Right lobe of liver (tissue), 4 donors: ENCODE data around the gene MCFD2.

ENCODE experiments used
- CTCF ChIP-seq, 4 donors: fragments of 200-600 bp in 3 of 4; fragments of 450-650 bp in 1 of 4; IDR thresholded peaks; one replicate each; pipeline versions ENCODE4 v1.5.1 to v1.8.0; 2016 to 2022; ENCODE audit warnings: antibody characterized with exemption in 4 of 4, mild to moderate bottlenecking in 2 of 4
- POLR2A ChIP-seq: fragments of 450-650 bp; IDR thresholded peaks from one replicate; pipeline ENCODE4 v1.6.1; 2017; ENCODE audit warnings: antibody characterized with exemption, mild to moderate bottlenecking
- donor health status: DM: no; HTN: no; CAD: no.
- donor health status: DM: no; HTN: no; CAD: no.
- donor health status: DM: no; HTN: yes; CAD: no.

- TF ChIP-seq CTCF (IDR thresholded peaks at IDR 0.05): no peak
- no peak for TF ChIP-seq POLR2A
Observed at GRCh38 chr2:46873604-46874068, 42.0 kb downstream of the MCFD2 start.
